GM21515 (cell line): ENCODE results near the gene UHRF1.

Experiments used
- ATAC-seq: cut with Tn5 transposase; IDR thresholded peaks from one replicate; pipeline ENCODE4 v1.9.1; 2021; ENCODE audit not compliant: unreplicated experiment

Gene UHRF1

GRCh38 chr19:4987256-4987655, 78.0 kb downstream of the UHRF1 start:
- ATAC-seq: no peak

GRCh38 chr19:4987692-4988370, 78.5 kb downstream of the UHRF1 start:
- no peak for ATAC-seq

- no peak for ATAC-seq
Observed at GRCh38 chr19:4988770-4989251, 79.5 kb downstream of the UHRF1 start.

GRCh38 chr19:4990306-4990705, 81.0 kb downstream of the UHRF1 start:
- ATAC-seq: no peak

GRCh38 chr19:4991538-4991937, 82.2 kb downstream of the UHRF1 start:
- no peak for ATAC-seq

GRCh38 chr19:4991996-4992698, 82.8 kb downstream of the UHRF1 start:
- no peak for ATAC-seq

GRCh38 chr19:4993683-4994082, 84.4 kb downstream of the UHRF1 start:
- no peak for ATAC-seq

- ATAC-seq: no peak
Observed at GRCh38 chr19:4996701-4997100, 87.4 kb downstream of the UHRF1 start.

GRCh38 chr19:4997297-4997696, 88.0 kb downstream of the UHRF1 start:
- no peak for ATAC-seq

GRCh38 chr19:5000120-5000611, 90.9 kb downstream of the UHRF1 start:
- no peak for ATAC-seq

GRCh38 chr19:5001615-5002014, 92.3 kb downstream of the UHRF1 start:
- no peak for ATAC-seq

GRCh38 chr19:5002143-5002542, 92.8 kb downstream of the UHRF1 start:
- no peak for ATAC-seq

- no peak for ATAC-seq
Observed at GRCh38 chr19:5003781-5004180, 94.5 kb downstream of the UHRF1 start.

GRCh38 chr19:5005096-5005495, 95.8 kb downstream of the UHRF1 start:
- ATAC-seq: no peak

- no peak for ATAC-seq
Observed at GRCh38 chr19:5006201-5006600, 96.9 kb downstream of the UHRF1 start.

- no peak for ATAC-seq
Observed at GRCh38 chr19:5006821-5007220, 97.5 kb downstream of the UHRF1 start.
